ENCODE results near the gene BEST4.
A peak's percentile ranks its signal among the peaks of the same experiment; 100 is the strongest.
"Not testable (repeated sequence)": the region's sequence is repeated elsewhere in the genome, so short reads cannot be mapped to it uniquely, and the experiment has no call there.

The BEST4 gene

GRCh38 chr1:44801491-44802305 lies 13.7 kb upstream of the BEST4 start:
- DNase-seq, result no peak

- DNase-seq, result peak; percentile 91 to 93
These were observed 12.0 kb upstream of the BEST4 start, which contains the start of gene PLK3 for GRCh38 chr1:44799770-44800584. TSS of gene PLK3 (plus strand) at chr1:44800377. CDS start at chr1:44800464, 87 bp downstream.

GRCh38 chr1:44798481-44799365 lies 10.8 kb upstream of the BEST4 start:
- no peak for DNase-seq

- not testable (repeated sequence) for DNase-seq
These were observed 9.9 kb upstream of the BEST4 start for GRCh38 chr1:44797886-44798285.

- no peak for DNase-seq
These were observed 4.9 kb upstream of the BEST4 start for GRCh38 chr1:44792736-44793502.

GRCh38 chr1:44790968-44791801 lies 3.2 kb upstream of the BEST4 start:
- DNase-seq, result no peak

GRCh38 chr1:44787506-44787905 lies 464 bp downstream of the BEST4 start:
- no peak for DNase-seq

- DNase-seq, result no peak
These were observed 1.0 kb downstream of the BEST4 start for GRCh38 chr1:44786841-44787426.

- DNase-seq, result no peak
These were observed 1.7 kb downstream of the BEST4 start for GRCh38 chr1:44786138-44786840.

GRCh38 chr1:44785501-44786137 lies 2.4 kb downstream of the BEST4 start:
- DNase-seq, result no peak

- DNase-seq, result no peak
These were observed 3.0 kb downstream of the BEST4 start for GRCh38 chr1:44785029-44785380.

- no peak for DNase-seq
These were observed 3.6 kb downstream of the BEST4 start for GRCh38 chr1:44784094-44785028.

GRCh38 chr1:44783697-44784093 lies 4.3 kb downstream of the BEST4 start:
- DNase-seq, result no peak

GRCh38 chr1:44780583-44781121 lies 7.3 kb downstream of the BEST4 start:
- DNase-seq, result no peak

- no peak for DNase-seq
These were observed 9.0 kb downstream of the BEST4 start for GRCh38 chr1:44778705-44779576.

- no peak for DNase-seq
These were observed 9.9 kb downstream of the BEST4 start for GRCh38 chr1:44777969-44778635.

GRCh38 chr1:44777547-44777946 lies 10.4 kb downstream of the BEST4 start:
- DNase-seq, result no peak
